NCI-H774 (cell line): ENCODE data around the gene KRTAP6-3.

ENCODE experiments used
- DNase-seq: peaks from one replicate; lab custom pipeline; 2025; lab: John Stamatoyannopoulos, UW

The KRTAP6-3 gene

DNA sequence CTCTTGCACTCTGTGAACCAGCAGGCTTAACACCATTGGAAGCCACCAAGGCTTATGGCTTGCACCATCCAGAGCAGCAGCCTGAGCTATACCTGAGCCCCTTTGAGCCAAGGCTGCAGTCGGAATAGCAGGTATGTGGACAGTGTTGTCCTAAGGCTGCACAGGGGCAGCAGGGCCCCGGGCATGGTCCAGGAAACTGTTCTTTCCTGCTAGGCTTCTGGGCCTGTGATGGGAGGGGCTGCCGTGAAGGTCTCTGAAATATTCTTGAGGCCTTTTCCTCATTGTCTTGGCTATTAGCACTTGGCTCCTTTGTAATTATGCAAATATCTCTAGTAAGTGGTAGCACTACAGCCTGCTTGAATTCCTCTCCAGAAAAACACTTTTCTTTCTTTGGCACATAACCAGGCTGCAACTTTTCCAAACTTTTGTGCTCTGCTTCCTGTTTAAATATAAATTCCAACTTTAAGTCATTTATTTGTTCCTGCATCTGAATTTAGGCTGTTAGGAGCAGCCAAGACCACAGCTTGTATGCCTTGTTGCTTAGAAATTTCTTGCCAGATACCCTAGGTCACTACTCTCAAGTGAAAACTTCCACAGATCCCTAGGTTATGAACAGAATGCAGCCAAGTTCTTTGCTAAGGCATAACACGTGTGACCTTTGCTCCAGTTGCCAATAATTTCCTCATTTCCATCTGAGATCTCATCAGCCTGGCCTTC, 33.4 kb downstream of the KRTAP6-3 start:
- DNase-seq = no peak

DNA sequence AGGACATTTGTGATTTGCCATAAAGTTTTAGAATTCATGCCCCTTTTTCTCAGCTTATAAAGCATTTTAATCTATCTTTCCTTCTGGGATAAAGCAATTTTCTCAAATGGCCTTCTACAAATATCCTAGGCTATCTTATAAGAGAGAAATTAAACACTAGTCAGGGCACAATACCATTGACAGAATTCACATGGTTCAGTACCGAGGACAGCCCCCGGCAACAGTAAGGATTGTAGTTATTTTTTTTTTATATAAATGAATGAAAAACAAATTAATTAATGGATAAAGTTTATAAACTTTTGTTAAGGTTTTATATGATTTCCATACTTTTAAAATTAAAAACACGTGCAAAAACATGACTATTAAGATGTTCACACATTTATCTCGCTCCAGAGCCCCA, 35.9 kb downstream of the KRTAP6-3 start:
- DNase-seq = no peak

DNA sequence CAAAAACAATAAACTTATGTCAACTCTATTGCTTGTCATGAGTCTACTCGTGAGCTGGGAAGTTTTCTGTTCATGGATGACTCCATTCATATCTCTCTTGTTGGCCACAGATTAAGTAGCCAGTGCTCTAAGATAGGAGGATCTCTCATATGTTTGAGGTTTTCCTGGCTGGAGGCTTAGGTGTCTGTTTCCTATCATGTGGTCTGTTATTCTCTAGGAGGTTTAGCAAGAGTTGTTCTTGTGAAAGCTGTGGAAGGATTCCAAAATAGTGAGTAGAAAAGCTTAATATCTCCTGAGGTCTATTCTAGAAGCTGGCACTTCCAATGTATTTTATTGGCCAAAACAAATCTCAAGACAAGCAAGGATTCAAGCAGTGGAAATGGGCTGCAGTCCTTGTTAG, 37.0 kb downstream of the KRTAP6-3 start:
- DNase-seq = no peak

DNA sequence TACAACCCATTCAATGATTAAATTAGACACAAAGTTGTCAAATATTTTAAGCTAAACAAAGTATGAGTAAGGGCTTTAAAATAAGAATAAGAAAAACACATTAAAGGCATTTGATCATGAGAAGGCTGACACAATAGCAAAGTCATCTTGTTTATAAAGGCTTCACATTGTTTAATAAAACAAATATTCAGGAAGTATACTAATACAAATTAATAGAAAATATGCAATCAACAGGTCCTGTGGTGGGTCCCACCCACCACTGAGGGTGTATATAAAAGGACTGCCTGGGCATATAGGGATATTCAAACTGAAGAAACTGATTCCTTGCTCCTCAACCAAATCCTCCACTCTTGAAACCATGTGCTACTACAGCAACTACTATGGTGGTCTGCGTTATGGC, 42.7 kb downstream of the KRTAP6-3 start, which contains the start of gene KRTAP20-2:
Gene KRTAP20-2, plus strand, starts transcription at position 301 of the 400 bp plus-strand sequence. Its CDS starts 58 bp downstream, at position 359.
- no peak for DNase-seq

DNA sequence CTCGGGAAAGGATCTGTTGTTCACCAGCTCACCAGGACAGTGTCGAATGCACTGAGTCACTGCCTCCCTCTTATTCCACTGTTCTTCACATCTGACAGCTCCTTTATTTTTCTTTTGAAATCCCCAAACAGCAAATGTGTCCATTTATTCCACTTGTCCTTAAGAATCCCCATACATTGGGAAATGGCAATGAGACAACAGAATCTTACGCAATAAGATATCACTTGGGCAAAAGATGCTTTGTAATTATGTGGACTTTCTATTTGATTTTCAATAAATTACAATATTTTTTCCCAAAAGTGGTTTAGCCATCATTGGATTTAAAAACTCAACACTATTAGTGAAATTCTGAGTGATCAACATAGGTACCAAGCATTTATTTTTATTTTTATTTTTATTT, 46.4 kb downstream of the KRTAP6-3 start:
- no peak for DNase-seq

GRCh38 chr21:30642564-30642963, 50.3 kb downstream of the KRTAP6-3 start, which contains the start of gene KRTAP20-3:
Gene KRTAP20-3, plus strand, starts transcription at chr21:30642864.
- DNase-seq = no peak
